Lower leg skin (tissue), 4 donors: ENCODE results near the gene POLR1B. TPM values are rescaled to one million over a fixed set of nuclear protein-coding genes. Genes with fewer than 3 reads are reported as not detected.
"Not testable (repeated sequence)": the region's sequence is repeated elsewhere in the genome, so short reads cannot be mapped to it uniquely, and the experiment has no call there.

Experiments
- DNase-seq, 2 donors: peaks; one replicate each; pipeline ENCODE4 v3.0.0-alpha.2; 2019; ENCODE audit warnings: low spot score in 2 of 2
- H3K4me3 ChIP-seq: fragments of 200-600 bp; sonication (generic); 2 replicates; pipeline ENCODE4 v1.5.1; 2017; ENCODE audit warnings: mild to moderate bottlenecking, low read depth; ENCODE audit not compliant: poor library complexity, severe bottlenecking
- CTCF ChIP-seq, 3 donors: fragments of 450-650 bp; IDR thresholded peaks; one replicate each; pipeline ENCODE4 v1.5.1; 2016; ENCODE audit warnings: antibody characterized with exemption in 3 of 3, mild to moderate bottlenecking in 3 of 3, moderate library complexity in 2 of 3
- POLR2A ChIP-seq, 2 donors: fragments of 450-650 bp; IDR thresholded peaks; one replicate each; pipeline ENCODE4 v1.6.1; 2016 to 2017; ENCODE audit warnings: antibody characterized with exemption in 2 of 2, mild to moderate bottlenecking in 1 of 2, moderate library complexity in 1 of 2
- WGBS, 2 donors: methylation state at CpG; one replicate each; pipeline ENCODE4 v1.1.5; 2018; 5-methylcytosine and 5-hydroxymethylcytosine counted together
- intact Hi-C: fragments of 100-400 bp; cut with DNase I; formaldehyde crosslinking; loops from one replicate; pipeline ENCODE4 v1.15.0; 2023; ENCODE audit warnings: low total_unique reads
- total RNA-seq, 4 donors: library from RNA; depleted of rRNA; stranded (reverse); fragments of >200 nt; gene quantifications; one replicate each; pipeline ENCODE4 v1.1.0, GENCODE V29; 2016

Gene POLR1B
- total RNA-seq = 10 to 100 TPM; 12.4 to 17.0 (median 16.1) TPM

- H3K4me3 ChIP-seq = peak within 1 kb of the TSS; percentile 68
- 1% methylated on average over 42 to 48 of the region's 67 CpGs for WGBS, 2 donors
- no peak for TF ChIP-seq CTCF (IDR thresholded peaks at IDR 0.05)
- TF ChIP-seq POLR2A (IDR thresholded peaks at IDR 0.05) = no peak
- DNase-seq = peak; percentile 75 to 94
- intact Hi-C loops = no loop called here
These were observed at the start of gene POLR1B for GRCh38 chr2:112542123-112542983. POLR1B (plus strand) TSS chr2:112542465; CDS start chr2:112542495, 30 bp downstream.

GRCh38 chr2:112493048-112493447 lies 49.2 kb upstream of the POLR1B start:
- no peak for DNase-seq
- TF ChIP-seq POLR2A (IDR thresholded peaks at IDR 0.05) (no peak), CTCF (IDR thresholded peaks at IDR 0.05) (no peak)
- no peak overlapping the region for H3K4me3 ChIP-seq
- 62 to 72% methylated on average over 3 of the region's 3 CpGs for WGBS, 2 donors
- intact Hi-C loops = no loop called here

- H3K4me3 ChIP-seq = no peak overlapping the region
- intact Hi-C loops = no loop called here
- 37 to 41% methylated on average over 9 of the region's 9 CpGs for WGBS, 2 donors
- no peak for DNase-seq
- TF ChIP-seq POLR2A (IDR thresholded peaks at IDR 0.05) (no peak), CTCF (IDR thresholded peaks at IDR 0.05) (no peak)
These were observed 48.2 kb upstream of the POLR1B start for GRCh38 chr2:112493858-112494648.

- 75 to 81% methylated on average over 5 of the region's 5 CpGs for WGBS, 2 donors
- intact Hi-C loops = no loop called here
- H3K4me3 ChIP-seq = no peak overlapping the region
- TF ChIP-seq CTCF (IDR thresholded peaks at IDR 0.05) = no peak
- no peak for TF ChIP-seq POLR2A (IDR thresholded peaks at IDR 0.05)
- no peak for DNase-seq
These were observed 47.4 kb upstream of the POLR1B start for GRCh38 chr2:112494828-112495227.

- H3K4me3 ChIP-seq, DNase-seq, intact Hi-C loops: not testable (repeated sequence)
- WGBS, 2 donors = 91 to 96% methylated on average over 4 of the region's 4 CpGs
These were observed 46.4 kb upstream of the POLR1B start for GRCh38 chr2:112495878-112496277.

GRCh38 chr2:112500850-112501484 lies 41.3 kb upstream of the POLR1B start:
- DNase-seq = peak in 1 of 2 donors; percentile 37
- H3K4me3 ChIP-seq, intact Hi-C loops: not testable (repeated sequence)
- WGBS, 2 donors = 50 to 52% methylated on average over 9 of the region's 10 CpGs

GRCh38 chr2:112509239-112509998 lies 32.8 kb upstream of the POLR1B start:
- H3K4me3 ChIP-seq, intact Hi-C loops, DNase-seq: not testable (repeated sequence)
- WGBS, 2 donors = 97% methylated on average over 12 to 20 of the region's 32 CpGs
